ENCODE measurements around the gene SEMA3B. TPM values are rescaled to one million over a fixed set of nuclear protein-coding genes. Genes with fewer than 3 reads are reported as not detected.
"Not testable (repeated sequence)": the region's sequence is repeated elsewhere in the genome, so short reads cannot be mapped to it uniquely, and the experiment has no call there.

The SEMA3B gene
- total RNA-seq, 1 donor from 2014 or later = 17.9 TPM

- H3K36me3 ChIP-seq (ENCODE audit: control insufficient read depth, insufficient read depth, low read length) = no peaks in the 10 kb centered on the region
- no peak for DNase-seq (ENCODE audit: low read depth)
- H3K4me3 ChIP-seq (ENCODE audit: low read depth, low read length) = no peak overlapping the region
- TF ChIP-seq, protein P1, sequence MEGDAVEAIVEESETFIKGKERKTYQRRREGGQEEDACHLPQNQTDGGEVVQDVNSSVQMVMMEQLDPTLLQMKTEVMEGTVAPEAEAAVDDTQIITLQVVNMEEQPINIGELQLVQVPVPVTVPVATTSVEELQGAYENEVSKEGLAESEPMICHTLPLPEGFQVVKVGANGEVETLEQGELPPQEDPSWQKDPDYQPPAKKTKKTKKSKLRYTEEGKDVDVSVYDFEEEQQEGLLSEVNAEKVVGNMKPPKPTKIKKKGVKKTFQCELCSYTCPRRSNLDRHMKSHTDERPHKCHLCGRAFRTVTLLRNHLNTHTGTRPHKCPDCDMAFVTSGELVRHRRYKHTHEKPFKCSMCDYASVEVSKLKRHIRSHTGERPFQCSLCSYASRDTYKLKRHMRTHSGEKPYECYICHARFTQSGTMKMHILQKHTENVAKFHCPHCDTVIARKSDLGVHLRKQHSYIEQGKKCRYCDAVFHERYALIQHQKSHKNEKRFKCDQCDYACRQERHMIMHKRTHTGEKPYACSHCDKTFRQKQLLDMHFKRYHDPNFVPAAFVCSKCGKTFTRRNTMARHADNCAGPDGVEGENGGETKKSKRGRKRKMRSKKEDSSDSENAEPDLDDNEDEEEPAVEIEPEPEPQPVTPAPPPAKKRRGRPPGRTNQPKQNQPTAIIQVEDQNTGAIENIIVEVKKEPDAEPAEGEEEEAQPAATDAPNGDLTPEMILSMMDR (IDR thresholded peaks at IDR 0.05; ENCODE audit: insufficient read depth, low read length, poor library complexity, severe bottlenecking) = no peak
- peaks cover 22% of the 10 kb centered on the region for H3K27me3 ChIP-seq (ENCODE audit: control insufficient read depth, insufficient read depth, low read length)
Observed at GRCh38 chr3:50270422-50271224, 1.7 kb downstream of the SEMA3B start.

DNA sequence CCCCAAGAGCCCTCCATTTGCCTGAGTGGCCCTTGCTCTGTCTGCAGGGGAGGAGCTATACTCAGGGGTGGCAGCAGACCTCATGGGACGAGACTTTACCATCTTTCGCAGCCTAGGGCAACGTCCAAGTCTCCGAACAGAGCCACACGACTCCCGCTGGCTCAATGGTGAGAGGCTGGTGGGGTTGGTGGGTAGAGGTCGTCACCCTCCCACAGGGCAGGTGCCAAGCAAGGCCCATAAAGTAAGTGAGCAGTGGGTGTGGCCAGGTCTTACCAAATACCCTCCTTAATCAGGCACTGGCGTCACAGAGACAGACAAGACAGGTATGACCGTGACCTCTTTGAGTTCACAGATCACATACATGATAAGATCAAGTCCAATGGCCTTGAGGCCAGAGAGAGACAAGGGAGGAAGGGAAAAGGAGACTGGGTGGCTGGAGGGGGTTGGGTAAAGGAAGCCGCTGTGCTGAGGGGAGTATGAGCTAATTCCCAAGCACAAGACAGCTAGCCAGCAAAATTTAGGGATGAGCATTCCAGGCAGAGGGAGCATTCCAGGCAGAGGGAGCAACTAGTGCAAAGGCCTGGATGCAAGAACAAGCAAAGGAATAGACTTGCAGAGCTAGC is 2.5 kb downstream of the SEMA3B start:
- TF ChIP-seq, protein P1 (IDR thresholded peaks at IDR 0.05; ENCODE audit: insufficient read depth, low read length, poor library complexity, severe bottlenecking) = no peak
- no peaks in the 10 kb centered on the region for H3K36me3 ChIP-seq (ENCODE audit: control insufficient read depth, insufficient read depth, low read length)
- H3K4me3 ChIP-seq (ENCODE audit: low read depth, low read length) = no peak overlapping the region
- DNase-seq (ENCODE audit: low read depth) = no peak
- H3K27me3 ChIP-seq (ENCODE audit: control insufficient read depth, insufficient read depth, low read length) = peaks cover 30% of the 10 kb centered on the region

DNA sequence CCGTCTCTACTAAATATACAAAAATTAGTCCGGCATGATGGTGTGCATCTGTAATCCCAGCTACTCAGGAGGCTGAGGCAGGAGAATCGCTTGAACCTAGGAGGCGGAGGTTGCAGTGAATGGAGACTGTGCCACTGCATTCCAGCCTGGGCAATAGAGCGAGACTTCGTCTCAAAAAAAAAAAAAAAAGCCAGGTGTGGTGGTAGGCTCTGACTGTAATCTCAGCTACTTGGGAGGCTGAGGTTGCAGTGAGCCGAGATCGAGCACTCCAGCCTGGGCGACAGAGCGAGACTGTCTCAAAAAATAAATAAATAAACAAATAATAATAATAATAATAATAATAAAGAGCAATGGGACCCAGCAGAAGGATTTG is 3.6 kb downstream of the SEMA3B start:
- H3K4me3 ChIP-seq (ENCODE audit: low read depth, low read length); H3K36me3 ChIP-seq (ENCODE audit: control insufficient read depth, insufficient read depth, low read length); DNase-seq (ENCODE audit: low read depth): not testable (repeated sequence)
- H3K27me3 ChIP-seq (ENCODE audit: control insufficient read depth, insufficient read depth, low read length) = peaks cover 35% of the 10 kb centered on the region

GRCh38 chr3:50272911-50273688 is 4.2 kb downstream of the SEMA3B start:
- TF ChIP-seq, protein P1 (IDR thresholded peaks at IDR 0.05; ENCODE audit: insufficient read depth, low read length, poor library complexity, severe bottlenecking) = peak; percentile 95
- no peaks in the 10 kb centered on the region for H3K36me3 ChIP-seq (ENCODE audit: control insufficient read depth, insufficient read depth, low read length)
- DNase-seq (ENCODE audit: low read depth) = peak; percentile 28
- peak overlapping the region; percentile 13 for H3K4me3 ChIP-seq (ENCODE audit: low read depth, low read length)
- H3K27me3 ChIP-seq (ENCODE audit: control insufficient read depth, insufficient read depth, low read length) = peaks cover 35% of the 10 kb centered on the region

GRCh38 chr3:50273689-50274065 is 4.7 kb downstream of the SEMA3B start:
- no peak for DNase-seq (ENCODE audit: low read depth)
- TF ChIP-seq, protein P1 (IDR thresholded peaks at IDR 0.05; ENCODE audit: insufficient read depth, low read length, poor library complexity, severe bottlenecking) = no peak
- Histone ChIP-seq H3K4me3 (ENCODE audit: low read depth, low read length) (no peak overlapping the region), H3K36me3 (ENCODE audit: control insufficient read depth, insufficient read depth, low read length) (no peaks in the 10 kb centered on the region), H3K27me3 (ENCODE audit: control insufficient read depth, insufficient read depth, low read length) (peaks cover 35% of the 10 kb centered on the region)

Measured in kidney epithelial cell (primary cell).